ENCODE data around the gene SYNGR1.
A peak's percentile ranks its signal among the peaks of the same experiment; 100 is the strongest.

Gene SYNGR1

DNA sequence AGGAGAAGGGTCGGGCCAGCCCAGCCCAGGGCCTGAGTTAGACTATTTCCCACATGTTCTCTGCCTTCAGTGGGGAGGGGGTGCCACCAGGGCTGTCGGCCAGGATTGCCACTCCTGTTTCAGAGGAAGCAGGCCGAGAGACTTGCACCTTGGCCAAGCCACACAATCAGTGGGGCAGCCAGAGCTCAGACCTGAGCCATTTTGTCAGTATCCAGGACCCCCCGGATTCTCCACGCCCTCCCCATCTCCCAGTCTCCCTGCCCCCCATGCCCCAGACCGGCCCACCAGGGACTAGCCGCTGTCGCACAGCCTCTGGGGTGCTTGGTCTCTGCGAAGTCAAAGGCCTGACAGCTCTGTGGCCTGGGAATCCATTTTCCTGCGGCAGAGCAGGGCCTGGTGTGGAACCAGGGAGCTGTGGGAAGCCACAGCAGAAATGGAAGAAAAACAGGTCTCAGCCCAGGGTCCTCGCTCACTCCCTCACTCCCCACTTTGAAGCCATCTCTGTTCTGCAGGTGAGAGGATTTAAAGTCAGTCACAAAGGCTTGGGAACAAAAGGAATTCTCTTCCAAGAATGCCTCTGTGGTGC lies 81.5 kb downstream of the SYNGR1 start:
- DNase-seq (ENCODE audit: low read depth): no peak

DNA sequence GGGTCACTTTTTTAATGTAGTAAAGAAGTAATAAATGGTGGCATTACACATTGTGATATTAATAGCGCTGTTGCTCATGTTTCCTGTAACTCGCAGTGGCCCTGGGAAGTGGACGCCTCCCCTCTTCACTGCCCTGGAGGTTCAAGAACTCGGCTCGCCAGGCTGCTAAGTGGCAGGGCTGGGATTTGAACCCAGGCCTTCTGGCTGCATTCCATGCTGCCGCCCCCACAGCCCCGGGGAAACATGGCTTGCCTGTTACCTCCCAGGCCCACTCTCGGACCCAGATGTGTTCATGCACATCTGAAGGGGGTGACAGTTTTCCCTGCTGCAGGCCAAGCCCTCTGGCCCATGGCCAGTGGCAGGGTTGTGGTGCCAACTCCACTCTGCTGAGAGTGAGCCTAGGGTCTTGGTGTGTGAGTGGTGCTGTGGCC lies 82.0 kb downstream of the SYNGR1 start:
- peak; percentile 31 for DNase-seq (ENCODE audit: low read depth)

DNA sequence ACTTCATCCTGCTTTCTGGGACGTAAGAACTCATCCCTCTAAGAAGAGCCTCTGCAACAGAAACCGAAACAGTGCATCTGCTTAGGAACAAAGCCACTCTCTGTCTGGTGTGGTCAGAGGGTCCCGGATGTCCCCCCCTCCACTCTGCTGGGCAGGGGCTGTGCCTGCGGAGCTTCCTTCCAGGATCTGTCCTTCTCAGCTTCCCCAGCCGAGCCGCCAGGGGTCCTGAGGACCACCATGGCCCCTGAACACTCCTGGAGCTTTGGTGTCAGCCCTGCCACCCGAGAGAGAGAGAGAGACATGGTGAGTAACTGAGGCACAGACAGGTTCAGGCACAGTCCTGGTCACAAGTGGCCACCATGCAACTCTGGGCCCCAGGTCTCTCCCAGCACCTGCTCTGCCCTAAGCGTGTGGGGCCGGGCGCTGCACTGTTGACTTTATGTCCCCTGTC lies 82.6 kb downstream of the SYNGR1 start:
- DNase-seq (ENCODE audit: low read depth): no peak

DNA sequence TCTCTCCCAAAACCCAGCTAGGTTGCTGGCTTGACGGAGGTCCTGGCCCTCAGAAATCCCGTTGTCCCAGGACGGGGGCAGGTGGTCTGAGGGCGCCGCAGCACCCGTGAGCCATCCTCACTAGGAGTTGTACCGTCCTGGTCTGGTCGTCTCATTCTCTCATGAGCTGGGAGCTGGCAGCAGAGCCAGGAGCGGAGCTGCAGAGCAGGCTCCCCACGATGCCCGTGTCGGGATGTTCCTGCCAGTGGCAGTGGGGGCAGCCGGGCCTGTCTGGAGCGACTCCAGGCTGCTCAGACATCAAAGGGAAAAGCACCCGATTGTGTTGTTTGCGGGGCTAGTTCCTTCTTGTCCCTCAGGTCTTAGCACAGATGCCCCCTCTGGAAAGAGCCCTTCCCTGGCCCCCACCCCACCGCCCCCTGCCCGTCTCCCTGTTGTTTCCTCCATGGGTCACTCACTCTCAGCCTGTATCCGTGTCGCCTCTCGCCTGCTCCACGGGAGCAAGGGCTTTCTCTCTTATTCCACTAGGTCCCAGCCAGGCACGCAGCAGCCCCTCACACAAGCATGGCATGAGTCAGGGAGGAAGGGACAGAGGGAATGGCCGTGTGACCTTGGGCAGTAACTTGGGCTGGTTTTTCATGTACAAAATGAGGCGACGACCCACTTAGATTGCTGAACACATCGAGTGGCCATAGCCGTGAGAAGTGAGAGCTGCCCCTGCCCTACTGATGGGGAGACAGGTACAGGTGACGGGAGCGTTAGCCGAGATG lies 83.9 kb downstream of the SYNGR1 start:
- no peak for DNase-seq (ENCODE audit: low read depth)

DNA sequence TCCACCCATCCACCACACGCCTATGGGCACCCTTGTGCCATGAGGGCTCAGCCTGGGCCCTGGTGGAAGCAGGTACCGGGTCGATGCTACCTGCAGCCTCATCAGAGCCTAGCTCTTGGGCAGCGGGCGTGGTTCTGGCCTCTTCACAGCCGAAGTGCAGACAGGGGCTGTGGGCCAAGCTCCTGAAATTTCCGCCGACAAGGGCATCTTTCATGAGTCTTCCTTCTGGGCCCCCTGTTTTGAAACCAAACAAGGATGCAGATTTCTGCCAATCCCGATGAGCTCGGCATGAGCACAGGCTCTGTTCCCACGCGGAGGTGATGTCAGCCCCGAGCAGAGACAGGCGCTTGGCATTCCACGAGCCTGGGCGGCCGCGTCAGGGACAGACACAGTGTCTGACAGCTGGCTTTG lies 84.5 kb downstream of the SYNGR1 start:
- no peak for DNase-seq (ENCODE audit: low read depth)

DNA sequence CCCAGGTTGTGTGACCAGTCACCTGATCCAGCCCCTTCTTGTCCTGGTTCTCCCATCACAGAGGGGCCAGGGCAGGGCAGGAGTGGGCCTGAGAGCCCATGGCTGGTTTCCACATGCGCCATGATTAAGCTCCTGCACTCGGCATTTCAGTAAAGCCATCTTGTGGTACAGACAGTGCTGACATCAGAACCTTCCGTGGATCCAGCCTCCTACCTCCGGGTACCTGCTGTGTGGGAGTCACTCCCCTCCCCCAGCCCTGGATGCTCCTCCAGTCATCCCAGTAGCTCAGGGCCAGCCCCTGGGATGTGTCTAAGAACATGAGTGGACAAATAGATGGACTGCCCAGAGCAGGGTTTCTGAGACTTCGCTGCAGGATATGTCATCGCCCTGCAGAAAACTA lies 84.9 kb downstream of the SYNGR1 start:
- DNase-seq (ENCODE audit: low read depth): no peak
